HG03460 (cell line): ENCODE measurements around the gene KCMF1.

Experiments
- ATAC-seq: cut with Tn5 transposase; IDR thresholded peaks from one replicate; pipeline ENCODE4 v1.9.1; 2021; ENCODE audit not compliant: unreplicated experiment

KCMF1 gene

GRCh38 chr2:85076618-85077274 is 105.8 kb downstream of the KCMF1 start:
- no peak for ATAC-seq

GRCh38 chr2:85077859-85078419 is 107.0 kb downstream of the KCMF1 start:
- ATAC-seq = no peak

GRCh38 chr2:85078536-85078935 is 107.6 kb downstream of the KCMF1 start:
- ATAC-seq = no peak

GRCh38 chr2:85083092-85083491 is 112.1 kb downstream of the KCMF1 start:
- ATAC-seq = no peak

- no peak for ATAC-seq
Observed at GRCh38 chr2:85085563-85085962, 114.6 kb downstream of the KCMF1 start.

GRCh38 chr2:85087541-85087940 is 116.6 kb downstream of the KCMF1 start:
- ATAC-seq = no peak

- no peak for ATAC-seq
Observed at GRCh38 chr2:85088921-85089320, 118.0 kb downstream of the KCMF1 start.

- ATAC-seq = no peak
Observed at GRCh38 chr2:85089585-85089984, 118.6 kb downstream of the KCMF1 start.

- ATAC-seq = no peak
Observed at GRCh38 chr2:85091838-85092237, 120.9 kb downstream of the KCMF1 start.

- ATAC-seq = no peak
Observed at GRCh38 chr2:85095094-85095493, 124.1 kb downstream of the KCMF1 start.

- ATAC-seq = no peak
Observed at GRCh38 chr2:85096616-85097015, 125.7 kb downstream of the KCMF1 start.

GRCh38 chr2:85104228-85104627 is 133.3 kb downstream of the KCMF1 start:
- ATAC-seq = no peak

- no peak for ATAC-seq
Observed at GRCh38 chr2:85106489-85107180, 135.7 kb downstream of the KCMF1 start.
